Effector memory CD4-positive, alpha-beta T cell (primary cell): ENCODE data around the gene FARP1.

Source experiments
- DNase-seq, 3 donors: peaks; one replicate each; pipeline ENCODE4 v3.0.0-alpha.2; 2020
- H3K27ac ChIP-seq: 2 replicates; pipeline ENCODE4 v1.7.0; 2013; ENCODE audit warnings: mild to moderate bottlenecking, low read length, moderate library complexity; ENCODE audit not compliant: insufficient read depth, poor library complexity, severe bottlenecking
- H3K27me3 ChIP-seq: replicated peaks from 2 replicates; pipeline ENCODE4 v1.7.0; 2013; ENCODE audit warnings: mild to moderate bottlenecking, low read length; ENCODE audit not compliant: insufficient read depth, control insufficient read depth, poor library complexity, severe bottlenecking
- H3K36me3 ChIP-seq: 2 replicates; pipeline ENCODE4 v1.7.0; 2013; ENCODE audit warnings: mild to moderate bottlenecking, low read length, moderate library complexity; ENCODE audit not compliant: control insufficient read depth, insufficient read depth
- H3K4me1 ChIP-seq: 2 replicates; pipeline ENCODE4 v1.7.0; 2013; ENCODE audit warnings: low read length, mild to moderate bottlenecking; ENCODE audit not compliant: control insufficient read depth, insufficient read depth, poor library complexity, severe bottlenecking
- H3K4me3 ChIP-seq: 2 replicates; pipeline ENCODE4 v1.7.0; 2013; ENCODE audit warnings: low read length, low read depth, mild to moderate bottlenecking; ENCODE audit not compliant: insufficient read depth, poor library complexity, severe bottlenecking
- H3K9me3 ChIP-seq: 2 replicates; pipeline ENCODE4 v1.7.0; 2013; ENCODE audit warnings: mild to moderate bottlenecking, low read length, moderate library complexity; ENCODE audit not compliant: control insufficient read depth

FARP1 gene

DNA sequence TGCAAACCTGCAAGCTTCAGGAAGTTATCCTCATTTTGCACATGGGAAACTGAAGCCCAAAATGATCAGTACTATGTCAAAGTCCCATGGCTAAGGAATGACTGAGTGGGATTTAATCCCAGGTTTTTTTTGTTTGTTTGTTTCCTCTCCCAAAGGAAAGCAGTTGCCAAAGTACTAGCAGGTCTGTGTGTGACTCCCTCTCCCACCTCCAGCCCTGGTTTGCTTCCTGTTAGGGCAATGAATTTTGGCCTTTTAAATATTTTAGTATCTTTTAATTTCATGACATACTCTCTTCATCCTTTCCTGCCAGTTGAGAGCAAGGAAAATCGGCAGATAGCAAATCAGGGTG is 168.3 kb downstream of the FARP1 start:
- no peak for DNase-seq
- H3K36me3 ChIP-seq: no peaks in the 10 kb centered on the region
- no peaks in the 10 kb centered on the region for H3K9me3 ChIP-seq
- H3K27me3 ChIP-seq: no peaks in the 10 kb centered on the region
- no peaks in the 10 kb centered on the region for H3K4me1 ChIP-seq
- no peak overlapping the region for H3K27ac ChIP-seq
- H3K4me3 ChIP-seq: no peak overlapping the region

DNA sequence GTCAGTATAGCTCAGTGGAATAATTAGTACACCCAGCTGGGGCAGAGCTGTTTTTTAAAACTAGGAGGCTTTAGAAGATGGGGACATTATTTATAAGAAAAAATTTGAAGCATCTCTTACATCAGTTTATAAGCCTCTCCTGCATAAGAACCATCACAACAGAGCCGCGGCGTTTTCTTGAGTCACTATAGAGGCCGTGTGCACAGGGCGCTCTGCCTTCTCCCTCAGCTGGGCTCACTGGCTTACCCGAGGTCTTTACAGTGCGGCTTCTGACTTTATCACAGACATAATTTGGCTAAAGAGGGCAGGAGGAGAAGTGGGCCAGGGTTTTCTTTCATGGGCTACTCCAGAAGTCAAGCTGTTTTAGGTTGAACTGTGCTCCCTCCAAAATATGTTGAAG is 169.7 kb downstream of the FARP1 start:
- DNase-seq: no peak
- Histone ChIP-seq H3K4me1 (no peaks in the 10 kb centered on the region), H3K27ac (no peak overlapping the region), H3K4me3 (no peak overlapping the region), H3K27me3 (no peaks in the 10 kb centered on the region), H3K9me3 (no peaks in the 10 kb centered on the region), H3K36me3 (no peaks in the 10 kb centered on the region)

DNA sequence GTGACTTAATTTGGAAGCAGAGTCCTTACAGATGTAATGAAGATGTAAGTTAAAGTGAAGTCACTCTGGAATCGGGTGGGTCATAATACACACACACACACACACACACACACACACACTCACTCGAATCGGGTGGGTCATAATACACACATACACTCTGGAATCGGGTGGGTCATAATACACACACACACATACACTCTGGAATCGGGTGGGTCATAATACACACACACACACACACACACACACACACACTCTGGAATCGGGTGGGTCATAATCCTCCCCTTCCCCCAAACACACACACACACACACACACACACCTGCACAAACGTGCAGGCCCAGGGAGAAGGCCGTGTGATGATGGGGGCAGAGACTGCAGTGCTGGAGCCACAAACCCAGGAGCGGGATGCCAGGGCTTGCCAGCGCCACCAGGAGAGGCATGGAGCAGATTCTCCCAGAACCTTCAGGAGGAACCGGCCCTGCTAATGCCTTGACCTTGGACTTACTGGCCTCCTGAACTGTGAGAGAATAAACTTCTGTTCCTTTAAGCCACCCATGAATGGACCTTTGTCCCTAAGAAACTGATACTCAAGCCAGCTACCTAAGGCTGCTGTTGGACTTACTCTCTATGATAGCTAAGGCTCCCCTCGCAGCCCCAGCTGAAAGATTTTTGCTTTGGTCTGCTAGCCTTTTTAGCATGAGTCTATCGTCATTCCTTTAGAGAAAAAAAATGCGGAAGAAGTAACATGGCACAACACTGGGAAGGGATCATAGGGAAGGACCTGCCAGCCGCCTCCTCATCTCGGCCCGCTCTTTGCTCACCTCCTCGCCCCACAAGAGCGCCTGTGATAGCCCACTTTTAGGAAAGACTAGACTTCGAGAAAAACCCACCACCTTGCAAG is 170.4 kb downstream of the FARP1 start:
- no peaks in the 10 kb centered on the region for H3K9me3 ChIP-seq
- no peak for DNase-seq
- no peaks in the 10 kb centered on the region for H3K4me1 ChIP-seq
- H3K27ac ChIP-seq: no peak overlapping the region
- H3K4me3 ChIP-seq: no peak overlapping the region
- H3K36me3 ChIP-seq: no peaks in the 10 kb centered on the region
- H3K27me3 ChIP-seq: no peaks in the 10 kb centered on the region

DNA sequence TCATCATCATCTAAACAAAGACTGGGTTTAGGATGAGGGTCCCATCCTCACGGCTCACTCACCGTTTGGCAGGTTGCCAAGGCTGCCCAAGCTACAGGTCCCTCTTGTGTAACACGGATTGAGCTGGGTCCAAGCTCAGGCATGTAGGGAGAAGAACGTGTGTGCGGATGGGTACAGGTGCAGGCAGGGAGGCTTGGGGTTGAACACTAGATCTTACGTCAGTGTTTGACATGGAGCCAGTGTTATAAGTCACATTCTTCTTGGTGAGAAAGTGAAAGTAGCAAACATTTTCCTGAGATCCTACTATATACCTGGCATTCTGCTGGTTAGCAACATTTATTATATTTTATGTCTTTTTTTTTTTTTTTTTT is 171.0 kb downstream of the FARP1 start:
- H3K36me3 ChIP-seq: no peaks in the 10 kb centered on the region
- H3K9me3 ChIP-seq: no peaks in the 10 kb centered on the region
- no peak overlapping the region for H3K4me3 ChIP-seq
- no peaks in the 10 kb centered on the region for H3K4me1 ChIP-seq
- H3K27ac ChIP-seq: no peak overlapping the region
- no peak for DNase-seq
- no peaks in the 10 kb centered on the region for H3K27me3 ChIP-seq

DNA sequence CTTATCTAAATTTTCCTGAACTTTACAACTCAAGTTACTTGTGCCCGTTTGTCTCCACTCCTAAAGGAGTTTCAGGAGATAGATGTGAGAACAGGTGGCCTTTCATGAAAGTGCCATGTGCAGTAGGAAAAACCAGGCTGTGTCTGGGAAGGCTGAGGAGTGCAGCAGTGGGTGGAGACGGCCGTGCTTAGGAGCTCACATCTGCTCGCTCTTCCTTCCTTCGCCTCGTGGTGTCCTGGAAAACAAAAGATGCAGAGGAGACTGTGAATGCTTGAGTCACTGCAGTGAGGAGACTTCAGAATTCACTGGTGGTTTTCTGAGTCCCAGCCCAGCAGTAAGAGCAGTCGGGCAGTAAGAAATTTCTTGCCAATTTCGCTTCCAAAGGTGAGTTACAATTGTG is 172.6 kb downstream of the FARP1 start:
- no peak overlapping the region for H3K27ac ChIP-seq

DNA sequence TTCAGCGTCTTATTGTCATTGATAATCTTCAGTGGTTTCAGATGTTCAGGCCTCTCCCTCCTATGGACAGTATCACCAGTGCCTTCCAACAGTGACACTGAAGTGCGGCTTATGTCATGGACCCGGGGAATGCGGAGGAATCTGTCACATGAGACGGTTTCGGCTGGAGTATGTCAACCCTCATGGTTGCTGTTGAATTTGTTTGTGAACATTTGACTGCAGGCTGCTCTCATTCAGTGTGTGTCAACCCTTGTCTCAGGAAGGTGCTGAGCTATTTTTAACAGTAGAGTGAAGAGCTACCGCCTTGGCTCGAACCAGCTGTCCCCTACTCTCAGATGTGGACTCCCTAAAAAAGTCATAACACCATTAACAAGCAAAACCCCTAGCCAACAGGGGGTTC is 173.0 kb downstream of the FARP1 start:
- H3K4me3 ChIP-seq: no peak overlapping the region
- H3K9me3 ChIP-seq: no peaks in the 10 kb centered on the region
- no peaks in the 10 kb centered on the region for H3K36me3 ChIP-seq
- H3K4me1 ChIP-seq: no peaks in the 10 kb centered on the region
- no peaks in the 10 kb centered on the region for H3K27me3 ChIP-seq
- H3K27ac ChIP-seq: no peak overlapping the region
- no peak for DNase-seq

More for the DNA sequence above, 172.6 kb downstream of the FARP1 start:
- Histone ChIP-seq H3K36me3 (no peaks in the 10 kb centered on the region), H3K9me3 (no peaks in the 10 kb centered on the region), H3K27me3 (no peaks in the 10 kb centered on the region), H3K4me3 (no peak overlapping the region), H3K4me1 (no peaks in the 10 kb centered on the region)
- DNase-seq: no peak

DNA sequence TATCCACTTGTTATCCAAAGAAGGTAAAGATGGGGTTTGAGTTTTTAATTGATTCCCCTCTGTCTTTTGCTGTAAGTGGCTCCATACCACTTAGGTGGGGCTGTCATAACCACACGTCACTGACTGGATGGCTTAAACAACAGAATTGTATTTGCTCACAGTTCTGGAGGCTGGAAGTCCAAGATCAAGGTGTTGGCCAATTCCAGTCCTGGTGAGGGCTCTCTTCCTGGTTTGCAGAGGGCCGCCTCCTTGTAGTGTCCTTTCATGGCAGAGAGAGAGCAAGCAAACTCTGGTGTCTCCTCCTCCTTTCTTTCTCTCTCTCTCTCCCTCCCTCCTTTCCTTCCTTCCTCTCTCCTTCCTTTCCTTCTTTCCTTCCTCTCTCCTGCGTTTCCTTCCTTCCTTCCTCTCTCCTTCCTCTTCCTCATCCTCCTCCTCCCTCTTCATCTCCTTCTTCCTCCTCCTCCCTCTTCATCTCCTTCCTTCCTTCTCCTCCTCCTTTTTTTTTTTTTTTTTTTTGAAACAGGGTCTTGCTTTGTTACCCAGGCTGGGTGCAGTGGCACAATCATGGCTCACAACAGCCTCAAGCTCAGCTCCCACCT is 174.8 kb downstream of the FARP1 start:
- no peaks in the 10 kb centered on the region for H3K4me1 ChIP-seq
- no peak for DNase-seq
- H3K27ac ChIP-seq: no peak overlapping the region
- H3K36me3 ChIP-seq: no peaks in the 10 kb centered on the region
- no peaks in the 10 kb centered on the region for H3K27me3 ChIP-seq
- H3K9me3 ChIP-seq: no peaks in the 10 kb centered on the region
- no peak overlapping the region for H3K4me3 ChIP-seq

DNA sequence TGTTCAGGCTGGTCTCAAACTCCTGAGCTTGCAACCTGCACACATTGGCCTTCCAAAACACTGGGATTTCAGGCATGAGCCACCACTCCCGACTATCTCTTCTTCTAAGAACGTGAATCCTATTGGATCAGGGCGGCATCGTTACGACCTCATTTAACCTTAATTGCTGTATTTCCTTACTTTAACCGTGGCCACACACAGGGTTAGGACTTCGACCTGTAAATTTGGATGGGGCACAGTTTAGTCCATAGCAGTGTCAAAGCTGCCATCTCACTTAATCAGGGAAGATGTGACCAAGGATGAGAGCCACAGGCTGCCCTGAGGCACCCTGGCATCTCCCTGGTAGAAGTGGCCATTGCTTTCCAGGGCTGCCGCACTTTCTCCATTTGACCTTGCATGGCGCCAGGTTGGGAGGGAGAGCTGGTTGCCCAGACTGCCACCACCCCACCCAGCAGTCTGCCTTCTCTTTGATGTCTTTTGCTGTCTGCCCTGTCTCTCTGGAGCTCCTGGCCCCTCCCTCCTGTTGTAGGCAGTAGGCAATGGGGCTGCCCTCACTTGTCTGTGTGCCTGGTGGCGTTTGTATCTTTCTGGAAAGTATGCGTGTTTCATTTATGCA is 175.5 kb downstream of the FARP1 start:
- DNase-seq: no peak
- Histone ChIP-seq H3K4me1 (no peaks in the 10 kb centered on the region), H3K36me3 (no peaks in the 10 kb centered on the region), H3K27me3 (no peaks in the 10 kb centered on the region), H3K9me3 (no peaks in the 10 kb centered on the region), H3K4me3 (no peak overlapping the region), H3K27ac (no peak overlapping the region)

DNA sequence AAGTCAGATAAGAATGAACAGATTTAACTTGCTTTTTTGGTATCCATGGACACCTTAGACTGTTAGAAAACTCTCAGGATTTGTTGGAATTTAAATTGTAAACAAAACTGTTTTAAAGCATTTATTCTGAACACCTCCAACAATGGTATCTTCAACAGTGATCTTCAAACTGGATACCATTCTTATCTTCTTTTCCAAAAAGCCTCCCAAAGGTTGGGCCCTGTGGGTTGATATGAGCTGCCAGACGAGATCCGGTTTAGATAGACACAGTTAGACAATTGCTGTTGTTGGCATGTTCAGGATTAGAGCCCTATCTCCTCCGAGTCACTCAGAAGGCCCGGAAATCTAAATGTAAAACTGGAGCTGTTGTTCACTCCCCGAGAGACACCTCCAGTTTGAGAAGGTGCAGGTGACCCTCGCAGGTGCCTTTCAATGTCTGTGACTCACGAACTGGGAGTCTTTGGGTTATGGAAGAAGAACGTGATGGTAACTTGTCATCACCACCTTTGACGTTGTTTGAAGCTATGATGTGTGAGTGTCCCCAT is 177.7 kb downstream of the FARP1 start:
- Histone ChIP-seq H3K9me3 (no peaks in the 10 kb centered on the region), H3K36me3 (no peaks in the 10 kb centered on the region), H3K4me3 (no peak overlapping the region), H3K4me1 (no peaks in the 10 kb centered on the region), H3K27me3 (no peaks in the 10 kb centered on the region), H3K27ac (no peak overlapping the region)
- DNase-seq: no peak

DNA sequence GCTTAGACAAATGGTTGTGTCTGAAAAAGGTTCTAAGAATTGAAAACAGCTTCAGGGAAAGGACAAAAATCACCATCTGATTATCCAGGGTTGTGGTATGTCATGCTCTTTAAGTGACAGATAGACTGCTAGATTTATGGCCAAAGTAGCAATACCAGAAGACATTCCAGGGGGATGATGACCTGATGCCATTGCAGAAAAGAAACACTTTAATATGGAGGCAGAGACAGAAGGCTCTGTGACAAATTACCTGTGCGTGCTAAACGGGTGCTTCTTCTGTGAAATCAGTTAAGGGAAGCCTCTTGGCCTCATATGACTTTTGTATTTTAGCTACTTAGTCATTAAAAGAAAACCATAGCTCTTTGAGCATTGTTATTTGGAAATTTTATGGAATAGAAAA is 178.5 kb downstream of the FARP1 start:
- Histone ChIP-seq H3K27ac (no peak overlapping the region), H3K27me3 (no peaks in the 10 kb centered on the region), H3K4me1 (no peaks in the 10 kb centered on the region), H3K9me3 (no peaks in the 10 kb centered on the region), H3K4me3 (no peak overlapping the region), H3K36me3 (no peaks in the 10 kb centered on the region)
- no peak for DNase-seq
